Suprapubic skin (tissue), 3 donors: Measurements from ENCODE around the gene SEZ6L.

ENCODE experiments used
- POLR2AphosphoS5 ChIP-seq, 3 donors: sonication (generic); formaldehyde crosslinking; IDR thresholded peaks; one replicate each; pipeline ENCODE4 v1.6.1; 2017; ENCODE audit warnings: antibody characterized with exemption in 3 of 3
- TF ChIP-seq, protein P1 (sequence below), 2 donors: fragments of 200-600 bp in 1 of 2; fragments of 450-650 bp in 1 of 2; sonication (generic) in 1 of 2; IDR thresholded peaks; one replicate each; pipeline ENCODE4 v1.5.1; 2016 to 2019; ENCODE audit warnings: antibody characterized with exemption in 2 of 2, mild to moderate bottlenecking in 1 of 2, moderate library complexity in 1 of 2

DNA sequence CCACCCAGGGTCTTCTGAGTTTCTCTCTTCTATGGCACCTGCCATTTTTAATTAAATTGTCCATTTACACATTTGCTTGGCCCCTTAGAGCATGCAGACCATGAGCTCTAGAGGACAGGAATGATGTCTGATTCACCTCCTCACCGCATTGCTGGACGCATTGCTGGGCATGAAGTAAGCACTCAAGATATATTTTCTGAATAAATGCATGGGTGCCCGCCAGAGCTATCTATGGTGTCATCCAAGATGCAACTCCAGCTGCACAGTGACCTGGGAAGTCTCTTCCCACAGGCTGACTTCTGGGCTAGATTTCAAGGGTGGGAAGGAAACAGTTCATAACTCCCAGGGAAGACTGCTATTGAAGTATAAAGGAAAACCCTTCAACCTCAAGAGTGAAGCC, 193.2 kb downstream of the SEZ6L start:
- TF ChIP-seq, protein P1, sequence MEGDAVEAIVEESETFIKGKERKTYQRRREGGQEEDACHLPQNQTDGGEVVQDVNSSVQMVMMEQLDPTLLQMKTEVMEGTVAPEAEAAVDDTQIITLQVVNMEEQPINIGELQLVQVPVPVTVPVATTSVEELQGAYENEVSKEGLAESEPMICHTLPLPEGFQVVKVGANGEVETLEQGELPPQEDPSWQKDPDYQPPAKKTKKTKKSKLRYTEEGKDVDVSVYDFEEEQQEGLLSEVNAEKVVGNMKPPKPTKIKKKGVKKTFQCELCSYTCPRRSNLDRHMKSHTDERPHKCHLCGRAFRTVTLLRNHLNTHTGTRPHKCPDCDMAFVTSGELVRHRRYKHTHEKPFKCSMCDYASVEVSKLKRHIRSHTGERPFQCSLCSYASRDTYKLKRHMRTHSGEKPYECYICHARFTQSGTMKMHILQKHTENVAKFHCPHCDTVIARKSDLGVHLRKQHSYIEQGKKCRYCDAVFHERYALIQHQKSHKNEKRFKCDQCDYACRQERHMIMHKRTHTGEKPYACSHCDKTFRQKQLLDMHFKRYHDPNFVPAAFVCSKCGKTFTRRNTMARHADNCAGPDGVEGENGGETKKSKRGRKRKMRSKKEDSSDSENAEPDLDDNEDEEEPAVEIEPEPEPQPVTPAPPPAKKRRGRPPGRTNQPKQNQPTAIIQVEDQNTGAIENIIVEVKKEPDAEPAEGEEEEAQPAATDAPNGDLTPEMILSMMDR (IDR thresholded peaks at IDR 0.05): no peak
- TF ChIP-seq POLR2AphosphoS5 (IDR thresholded peaks at IDR 0.05): no peak
